Activated CD8-positive, alpha-beta T cell treated with anti-CD3 and anti-CD28 coated beads, Interleukin-2, amount 10 ng/mL, durations not matched to agents 7 days and 5 days (primary cell): ENCODE data around the gene FAM43B. TPM values are rescaled to one million over a fixed set of nuclear protein-coding genes. Genes with fewer than 3 reads are reported as not detected.
"Not testable (repeated sequence)": the region's sequence is repeated elsewhere in the genome, so short reads cannot be mapped to it uniquely, and the experiment has no call there.

ENCODE experiments used
- ATAC-seq: fragments of 150-1000 bp; cut with Tn5 transposase; one replicate; pipeline ENCODE4 v1.10.0; 2021; ENCODE audit warnings: moderate library complexity
- CTCF ChIA-PET: fragments of 350-600 bp; sonication (Branson Sonifier 250); formaldehyde crosslinking; loops from one replicate; lab custom pipeline; 2021; ENCODE audit warnings: antibody characterized with exemption; lab: Charles Lee
- POLR2A ChIA-PET: fragments of 350-600 bp; sonication (Branson Sonifier 250); formaldehyde crosslinking; loops from one replicate; lab custom pipeline; 2021; ENCODE audit warnings: antibody characterized with exemption; lab: Charles Lee
- DNase-seq: peaks from one replicate; pipeline ENCODE4 v3.0.0-alpha.2; 2020
- H3K27ac Mint-ChIP-seq: one replicate; pipeline ENCODE4 v1.8.0; 2021; ENCODE audit warnings: mild to moderate bottlenecking, mixed read lengths
- H3K27me3 Mint-ChIP-seq: one replicate; pipeline ENCODE4 v1.8.0; 2021; ENCODE audit warnings: low read depth, mixed read lengths
- H3K36me3 Mint-ChIP-seq: one replicate; pipeline ENCODE4 v1.8.0; 2021; ENCODE audit warnings: low read depth, mixed read lengths
- H3K4me1 Mint-ChIP-seq: one replicate; pipeline ENCODE4 v1.8.0; 2021; ENCODE audit warnings: low read depth, mixed read lengths
- H3K4me3 Mint-ChIP-seq: one replicate; pipeline ENCODE4 v1.8.0; 2021; ENCODE audit warnings: mild to moderate bottlenecking, mixed read lengths
- H3K9me3 Mint-ChIP-seq: one replicate; pipeline ENCODE4 v1.8.0; 2022; ENCODE audit warnings: mixed read lengths; ENCODE audit not compliant: insufficient read depth
- total RNA-seq, 2 experiments: library from RNA; stranded (reverse); gene quantifications; one replicate each; pipeline ENCODE4 v1.2.3, GENCODE V29; 2021

FAM43B gene, protein sequence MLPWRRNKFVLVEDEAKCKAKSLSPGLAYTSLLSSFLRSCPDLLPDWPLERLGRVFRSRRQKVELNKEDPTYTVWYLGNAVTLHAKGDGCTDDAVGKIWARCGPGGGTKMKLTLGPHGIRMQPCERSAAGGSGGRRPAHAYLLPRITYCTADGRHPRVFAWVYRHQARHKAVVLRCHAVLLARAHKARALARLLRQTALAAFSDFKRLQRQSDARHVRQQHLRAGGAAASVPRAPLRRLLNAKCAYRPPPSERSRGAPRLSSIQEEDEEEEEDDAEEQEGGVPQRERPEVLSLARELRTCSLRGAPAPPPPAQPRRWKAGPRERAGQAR
- not detected for total RNA-seq

DNA sequence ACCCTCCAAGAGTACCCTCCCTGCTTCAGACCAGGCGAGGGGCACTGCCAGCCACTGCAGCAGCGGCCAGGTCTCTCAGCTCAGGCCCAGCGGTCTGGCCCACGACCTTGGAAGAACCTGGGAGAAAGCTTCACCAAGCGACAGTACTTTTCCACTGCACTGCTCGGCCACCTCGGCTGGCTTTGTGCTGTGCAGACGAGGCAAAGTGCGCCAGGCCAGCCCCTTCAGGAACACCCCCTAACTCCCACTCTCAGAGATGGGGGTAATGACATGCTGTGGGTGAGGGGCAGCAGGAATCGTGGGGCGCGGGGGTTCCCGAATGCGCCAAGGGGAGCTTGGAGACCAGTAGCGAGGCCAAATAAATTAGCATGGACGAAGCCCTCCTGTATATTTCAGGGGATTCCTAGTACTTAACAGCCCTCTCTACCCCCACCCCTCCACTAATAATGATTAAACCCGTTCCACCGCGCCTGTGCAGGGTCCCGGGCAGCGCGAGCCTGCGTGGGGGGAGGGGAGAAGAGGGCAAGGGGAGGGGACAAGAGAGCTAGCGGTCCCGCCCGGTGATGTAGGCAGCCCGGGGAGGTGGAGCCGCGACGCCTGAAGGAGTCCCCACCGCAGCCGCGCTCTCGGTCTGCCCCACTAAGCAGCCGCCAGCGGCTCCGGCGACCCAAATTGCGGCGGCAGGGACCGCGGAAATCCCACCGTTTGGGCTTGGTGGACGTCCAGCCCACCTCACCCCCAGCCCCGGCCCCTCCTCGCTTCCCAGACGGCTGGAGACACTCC, at the start of gene FAM43B:
TSS of gene FAM43B (plus strand) at position 629 of the 783 bp plus-strand sequence. CDS start 401 bp downstream, outside the sequence.
- Mint-ChIP-seq H3K36me3 (no peaks in the 10 kb centered on the region), H3K27me3 (peaks cover 36% of the 10 kb centered on the region), H3K27ac (no peak within 1 kb of the TSS), H3K4me3 (no peak within 1 kb of the TSS), H3K4me1 (no peaks in the 10 kb centered on the region), H3K9me3 (no peaks in the 10 kb centered on the region)
- ChIA-PET CTCF (interaction anchor here (0.6 to 0.9 kb wide), 3 partner anchors 23 to 126 kb away, joined by 3 read pairs; no protein-coding TSS in a partner anchor), POLR2A (no interaction called here)
- DNase-seq (peak; percentile 26), ATAC-seq (no peak)

DNA sequence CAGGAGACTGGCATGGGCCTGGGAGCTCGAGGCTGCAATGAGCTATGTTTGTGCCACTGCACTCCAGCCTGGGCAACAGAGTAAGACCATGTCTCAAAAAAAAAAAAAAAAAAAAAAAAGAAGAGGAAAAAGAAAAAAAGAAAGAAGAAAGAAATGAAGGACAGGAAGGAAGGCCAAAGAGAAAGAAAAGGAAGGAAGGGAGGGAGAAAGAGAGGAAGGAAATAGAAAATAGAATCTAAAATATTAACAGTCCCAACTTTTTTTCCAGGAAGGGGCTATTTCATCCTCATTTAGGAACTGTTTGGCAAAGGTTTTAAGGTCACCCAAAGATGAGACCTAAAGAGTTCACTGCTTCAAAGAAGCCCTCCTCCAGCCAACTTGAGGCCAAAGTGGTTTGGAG, 46.9 kb upstream of the FAM43B start:
- CTCF ChIA-PET = interaction anchor here (4.2 kb wide), 1 partner anchor 11 kb away, joined by 19 read pairs; no protein-coding TSS in a partner anchor
- no peak for ATAC-seq
- no peak overlapping the region for H3K4me3 Mint-ChIP-seq

DNA sequence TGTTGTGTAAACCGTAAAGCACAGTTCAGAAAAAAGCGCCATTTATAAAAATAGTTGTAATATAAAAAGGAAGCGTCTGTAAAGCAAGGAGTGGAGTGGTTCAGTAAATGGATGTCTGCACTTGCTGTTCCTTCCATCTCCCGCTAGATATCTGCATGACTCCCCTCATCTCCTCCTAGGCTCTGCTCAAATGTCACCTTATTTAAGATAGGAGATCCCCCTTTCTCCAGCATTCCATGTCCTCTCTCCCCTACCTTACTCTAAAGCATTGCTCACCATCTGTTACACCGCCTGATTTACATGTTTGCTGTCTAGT, 45.2 kb upstream of the FAM43B start:
- ATAC-seq (peak; percentile 28), DNase-seq (no peak)
- Mint-ChIP-seq H3K4me3 (peak overlapping the region; percentile 93), H3K27ac (peak overlapping the region; percentile 95), H3K36me3 (peaks cover 5% of the 10 kb centered on the region), H3K9me3 (no peaks in the 10 kb centered on the region), H3K27me3 (peaks cover 3% of the 10 kb centered on the region), H3K4me1 (peaks cover 24% of the 10 kb centered on the region)
- ChIA-PET POLR2A (interaction anchor here (0.8 to 1.9 kb wide), 2 partner anchors 12 to 18 kb away, joined by 3 to 8 read pairs; no protein-coding TSS in a partner anchor), CTCF (interaction anchor here (1.3 to 3.6 kb wide), 2 partner anchors 9 to 126 kb away, joined by 4 to 14 read pairs; partner anchors contain the start of gene PINK1)

More for the DNA sequence above, 46.9 kb upstream of the FAM43B start:
- POLR2A ChIA-PET = interaction anchor here (1.5 kb wide), 1 partner anchor 1277 kb away, joined by 4 read pairs; the partner anchor contains the start of gene USP48
- Mint-ChIP-seq H3K27ac (no peak overlapping the region), H3K27me3 (no peaks in the 10 kb centered on the region), H3K9me3 (no peaks in the 10 kb centered on the region), H3K4me1 (peaks cover 21% of the 10 kb centered on the region), H3K36me3 (peaks cover 12% of the 10 kb centered on the region)
- DNase-seq = no peak

DNA sequence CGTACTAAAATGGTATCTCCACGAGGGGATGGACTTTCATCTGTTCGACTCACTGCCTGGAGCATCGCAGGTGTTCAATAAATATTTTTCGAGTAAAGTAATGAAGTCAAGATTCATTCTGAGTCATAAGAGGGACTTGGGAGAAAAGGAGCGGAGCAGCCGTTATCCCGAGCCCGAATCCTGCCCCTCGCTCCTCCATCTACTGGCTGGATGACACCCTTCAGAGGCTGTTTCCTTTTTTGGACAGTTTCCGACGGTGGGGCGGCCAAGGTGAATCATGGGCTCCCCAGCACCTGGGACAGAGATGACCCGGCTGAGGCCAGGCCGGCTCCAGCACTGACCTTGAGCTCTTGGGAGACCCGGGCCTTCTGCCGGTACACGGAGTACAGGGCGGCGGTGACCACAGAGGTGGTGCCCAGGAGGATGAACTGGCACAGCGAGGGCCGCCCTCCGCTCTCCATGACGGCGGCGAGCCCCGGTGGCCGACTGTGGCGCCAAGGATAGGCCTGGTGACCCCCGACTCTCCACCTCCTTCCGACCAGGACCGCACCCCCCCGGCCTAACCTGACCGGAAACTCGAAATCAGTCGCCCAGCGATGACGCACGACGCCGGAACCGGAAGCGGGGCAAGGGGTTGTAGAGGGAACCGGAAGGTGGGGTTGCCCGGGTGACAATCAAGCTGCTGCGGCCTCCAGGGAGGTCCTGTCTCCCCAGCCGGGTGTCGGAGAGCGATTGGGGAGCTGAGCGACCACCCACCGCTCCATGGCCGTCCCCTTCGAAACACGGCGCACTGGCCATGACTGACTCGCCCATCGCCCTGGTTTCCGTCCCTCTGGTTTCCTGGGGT, 44.6 kb upstream of the FAM43B start, which contains the start of gene MUL1:
TSS of gene MUL1 (minus strand) at position 588 of the 847 bp plus-strand sequence. CDS start at position 461, 127 bp downstream.
- Mint-ChIP-seq H3K27me3 (peaks cover 3% of the 10 kb centered on the region), H3K4me3 (peak within 1 kb of the TSS; percentile 93), H3K4me1 (peaks cover 24% of the 10 kb centered on the region), H3K36me3 (peaks cover 5% of the 10 kb centered on the region), H3K9me3 (no peaks in the 10 kb centered on the region), H3K27ac (peak within 1 kb of the TSS; percentile 95)
- ChIA-PET POLR2A (interaction anchor here (0.8 to 1.9 kb wide), 3 partner anchors 8 to 18 kb away, joined by 3 to 8 read pairs (median 4); no protein-coding TSS in a partner anchor), CTCF (interaction anchor here (1.3 to 3.6 kb wide), 4 partner anchors 9 to 126 kb away, joined by 3 to 14 read pairs (median 8); partner anchors contain the start of gene PINK1)
- DNase-seq (peak; percentile 96), ATAC-seq (peak; percentile 90)

DNA sequence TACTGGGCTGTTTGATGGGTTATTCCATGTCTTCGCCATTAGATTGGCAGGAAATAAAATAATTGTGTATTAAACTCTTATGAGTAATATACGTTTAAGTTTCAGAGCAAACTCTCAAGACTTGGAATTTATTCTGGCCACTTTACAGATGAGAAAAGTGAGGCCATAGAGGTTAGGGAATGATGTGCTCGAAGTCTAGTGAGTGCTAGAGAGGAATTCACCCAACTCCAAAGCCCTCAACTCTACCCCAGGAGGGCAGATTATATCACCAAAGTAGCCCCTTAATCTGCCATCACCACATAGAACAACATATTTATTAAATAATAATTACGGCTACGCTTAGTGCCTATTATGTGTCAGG, 44.0 kb upstream of the FAM43B start:
- Mint-ChIP-seq H3K27ac (peak overlapping the region; percentile 95), H3K4me3 (peak overlapping the region; percentile 93), H3K4me1 (peaks cover 24% of the 10 kb centered on the region), H3K9me3 (no peaks in the 10 kb centered on the region), H3K27me3 (peaks cover 3% of the 10 kb centered on the region), H3K36me3 (peaks cover 3% of the 10 kb centered on the region)
- POLR2A ChIA-PET = interaction anchor here (1.0 to 1.9 kb wide), 2 partner anchors 8 to 14 kb away, joined by 4 to 8 read pairs; no protein-coding TSS in a partner anchor
- CTCF ChIA-PET = interaction anchor here (1.3 to 3.6 kb wide), 4 partner anchors 9 to 125 kb away, joined by 3 to 14 read pairs (median 8); partner anchors contain the start of gene PINK1
- DNase-seq (no peak), ATAC-seq (no peak)

DNA sequence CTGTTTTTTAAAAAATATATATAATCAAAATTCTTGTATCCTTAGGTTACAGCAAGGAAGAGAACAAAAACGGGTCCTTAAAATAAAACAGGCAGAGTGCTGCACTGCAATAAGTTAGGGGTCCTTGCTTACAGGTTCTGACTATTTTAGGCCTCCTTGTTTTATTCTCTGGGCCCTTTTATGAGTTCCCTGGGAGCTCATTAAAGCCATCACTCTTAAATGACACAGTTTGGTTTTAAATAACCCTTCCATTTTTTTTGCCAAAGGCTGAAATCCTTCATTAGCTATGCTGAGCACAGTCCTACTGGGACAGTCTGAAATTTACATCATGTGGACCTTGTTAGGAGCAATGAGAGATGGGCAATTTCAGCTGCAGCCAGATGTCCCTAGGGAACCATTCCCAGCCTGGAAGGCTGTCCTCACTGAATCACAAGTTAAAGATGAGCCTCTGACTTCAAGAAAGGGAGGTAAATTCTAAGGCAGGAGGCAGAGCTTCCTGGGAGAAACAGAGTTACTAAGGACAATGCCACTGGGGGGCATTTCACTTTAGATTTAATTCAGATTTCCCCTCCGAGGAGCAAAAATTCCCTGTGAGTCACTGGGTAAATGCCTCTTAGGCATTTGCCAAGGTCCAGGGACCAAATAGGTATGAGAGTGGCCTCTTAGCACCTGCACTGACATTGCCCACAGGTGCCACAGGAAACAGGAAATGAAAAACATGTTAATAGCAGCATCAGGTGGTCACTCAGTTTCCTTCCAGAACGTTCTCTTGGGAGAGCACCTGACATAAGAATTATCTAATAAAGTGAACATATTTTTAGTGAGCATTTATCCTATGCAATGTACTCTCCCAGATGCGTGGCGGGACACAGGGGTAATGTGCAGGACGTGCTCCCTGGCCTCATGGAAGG, 40.6 kb upstream of the FAM43B start:
- H3K9me3 Mint-ChIP-seq = no peaks in the 10 kb centered on the region
- POLR2A ChIA-PET = interaction anchor here (0.6 kb wide), 1 partner anchor 122 kb away, joined by 4 read pairs; no protein-coding TSS in a partner anchor
- H3K4me3 Mint-ChIP-seq = no peak overlapping the region
- no peaks in the 10 kb centered on the region for H3K36me3 Mint-ChIP-seq
- no peak overlapping the region for H3K27ac Mint-ChIP-seq
- ATAC-seq (no peak), DNase-seq (no peak)
- peaks cover 12% of the 10 kb centered on the region for H3K4me1 Mint-ChIP-seq
- CTCF ChIA-PET = interaction anchor here (1.0 kb wide), 1 partner anchor 10 kb away, joined by 3 read pairs; no protein-coding TSS in a partner anchor
- peaks cover 6% of the 10 kb centered on the region for H3K27me3 Mint-ChIP-seq

DNA sequence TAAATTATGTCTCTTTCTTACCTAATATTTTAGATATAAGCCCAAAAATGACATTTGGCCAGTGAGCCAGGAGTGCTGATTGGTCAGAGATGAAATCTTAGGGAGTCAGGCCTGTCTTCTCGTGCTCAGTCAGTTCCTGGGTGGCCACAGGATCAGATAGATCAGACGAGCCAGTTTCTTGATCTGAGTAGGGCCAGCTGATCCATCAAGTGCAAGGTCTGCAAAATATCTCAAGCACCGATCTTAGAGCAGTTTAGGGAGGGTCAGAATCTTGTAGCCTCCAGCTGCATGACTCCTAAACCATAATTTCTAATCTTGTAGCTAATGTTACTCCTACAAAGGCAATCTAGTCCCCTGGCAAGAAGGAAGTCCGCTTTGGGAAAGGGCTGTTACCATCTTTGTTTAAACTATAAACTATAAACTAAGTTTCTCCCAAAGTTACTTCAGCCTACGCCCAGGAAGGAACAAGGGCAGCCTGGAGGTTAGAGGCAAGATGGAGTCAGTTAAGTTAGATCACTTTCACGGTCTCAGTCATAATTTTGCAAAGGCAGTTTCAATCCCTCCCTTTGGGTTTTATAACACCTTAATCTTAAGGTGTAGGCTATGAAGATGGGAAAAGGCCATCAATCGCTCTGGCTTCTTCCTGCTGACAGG, 32.6 kb upstream of the FAM43B start:
- H3K27ac Mint-ChIP-seq, H3K36me3 Mint-ChIP-seq, H3K4me3 Mint-ChIP-seq, ATAC-seq, H3K9me3 Mint-ChIP-seq, H3K4me1 Mint-ChIP-seq, DNase-seq, POLR2A ChIA-PET: not testable (repeated sequence)
- CTCF ChIA-PET = interaction anchor here (1.4 kb wide), 1 partner anchor 114 kb away, joined by 4 read pairs; the partner anchor contains the start of gene PINK1
- peaks cover 10% of the 10 kb centered on the region for H3K27me3 Mint-ChIP-seq

DNA sequence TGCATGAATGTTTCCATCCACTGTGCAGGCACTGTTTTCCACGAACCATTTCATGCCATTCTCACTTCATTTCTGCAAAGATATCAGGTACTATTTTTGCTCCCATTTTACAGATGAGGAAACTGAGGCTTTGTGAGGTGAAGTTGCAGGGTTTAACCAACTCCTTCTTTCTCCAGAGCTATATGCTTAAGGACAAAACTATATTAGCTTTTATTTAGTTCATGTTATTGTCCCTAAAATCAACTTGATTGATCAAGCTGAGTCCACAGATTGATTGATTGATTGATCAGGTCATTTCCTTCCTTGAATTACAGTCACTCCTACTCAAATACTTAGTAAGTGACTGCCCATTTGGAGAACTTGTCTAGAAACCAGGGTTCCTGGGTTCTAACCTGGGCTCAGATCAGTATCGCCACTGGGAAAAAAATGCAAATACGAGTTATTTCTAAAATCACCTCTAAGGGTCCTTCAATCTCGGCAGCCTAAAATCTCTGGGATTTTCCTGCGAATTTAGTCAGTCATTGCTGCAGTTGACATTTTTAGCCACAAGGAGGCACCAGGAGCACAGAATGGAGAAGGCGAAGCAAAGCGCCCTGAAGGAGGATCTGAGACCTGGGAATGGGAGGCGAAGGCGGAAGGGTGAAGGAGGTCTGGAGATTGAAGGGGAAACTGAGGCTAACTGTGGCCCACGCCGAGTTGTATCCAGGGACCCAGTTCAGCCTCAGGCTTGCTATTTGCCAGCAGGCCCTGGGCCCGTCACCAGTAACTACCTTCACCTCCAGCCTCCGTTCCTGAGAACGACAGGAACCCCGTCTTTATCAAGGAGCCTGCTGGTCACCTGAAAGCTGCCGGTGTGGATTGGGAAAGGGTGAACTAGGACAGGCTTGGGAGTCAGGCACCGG, 30.2 kb upstream of the FAM43B start:
- DNase-seq (peak; percentile 73), ATAC-seq (peak; percentile 36)
- Mint-ChIP-seq H3K36me3 (no peaks in the 10 kb centered on the region), H3K9me3 (no peaks in the 10 kb centered on the region), H3K27ac (no peak overlapping the region), H3K4me1 (no peaks in the 10 kb centered on the region), H3K27me3 (peaks cover 14% of the 10 kb centered on the region), H3K4me3 (no peak overlapping the region)
- ChIA-PET POLR2A (no interaction called here), CTCF (interaction anchor here (0.6 to 1.7 kb wide), 11 partner anchors 9 to 807 kb away, joined by 3 to 9 read pairs (median 4); no protein-coding TSS in a partner anchor)

DNA sequence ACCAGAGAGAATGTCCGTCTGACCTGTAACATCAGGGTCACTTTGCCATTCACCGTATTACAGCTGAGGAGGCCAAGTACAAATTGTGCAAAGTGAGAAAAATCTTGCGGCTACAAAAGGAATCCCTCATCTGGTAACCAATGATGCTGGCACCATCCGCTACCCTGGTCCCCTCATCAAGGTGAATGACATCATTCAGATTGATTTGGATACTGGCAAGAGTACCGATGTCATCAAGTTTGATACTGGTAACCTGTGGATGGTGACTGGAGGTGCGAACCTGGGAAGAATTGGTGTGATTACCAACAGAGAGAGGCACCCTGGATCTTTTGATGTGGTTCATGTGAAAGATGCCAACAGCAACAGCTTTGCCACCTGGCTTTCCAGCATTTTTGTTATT, 26.1 kb upstream of the FAM43B start:
- no peaks in the 10 kb centered on the region for H3K4me1 Mint-ChIP-seq
- no peak overlapping the region for H3K4me3 Mint-ChIP-seq
- H3K9me3 Mint-ChIP-seq = no peaks in the 10 kb centered on the region
- ATAC-seq = no peak
- ChIA-PET POLR2A (no interaction called here), CTCF (interaction anchor here (1.8 to 1.9 kb wide), 2 partner anchors 107 to 112 kb away, joined by 5 to 10 read pairs; partner anchors contain the start of gene PINK1)
- peaks cover 34% of the 10 kb centered on the region for H3K27me3 Mint-ChIP-seq
- no peak for DNase-seq
- H3K27ac Mint-ChIP-seq = no peak overlapping the region
- no peaks in the 10 kb centered on the region for H3K36me3 Mint-ChIP-seq
